Mammary epithelial cell (primary cell): ENCODE measurements around the gene POLDIP2.

Source experiments
- CTCF ChIP-seq, 2 donors: IDR thresholded peaks in 1 of 2; conservative IDR thresholded peaks in 1 of 2; 2 replicates each; pipeline ENCODE4 v1.5.1; 2011 to 2012; ENCODE audit warnings: inconsistent platforms in 2 of 2, low read length in 2 of 2, mild to moderate bottlenecking in 2 of 2, control low read depth in 1 of 2, low read depth in 1 of 2; ENCODE audit not compliant: insufficient read depth in 1 of 2; ENCODE audit errors: extremely low read depth in 1 of 2
- EZH2 ChIP-seq: IDR thresholded peaks from 2 replicates; pipeline ENCODE4 v1.6.1; 2012; ENCODE audit warnings: low read length, inconsistent platforms, borderline replicate concordance

GRCh38 chr17:28342313-28342712 lies 15.0 kb downstream of the POLDIP2 start:
- TF ChIP-seq CTCF (conservative IDR thresholded peaks at IDR 0.05 in 1 of 2, IDR thresholded peaks at IDR 0.05 in 1 of 2; ENCODE audit: extremely low read depth in 1 of 2, insufficient read depth in 1 of 2, low read depth in 1 of 2, low read length in 2 of 2) (no peak), EZH2 (no peak)
